Upper lobe of left lung (tissue), 4 donors: ENCODE data around the gene IPCEF1.

Source experiments
- CTCF ChIP-seq, 6 experiments: fragments of 450-650 bp in 4 of 6; fragments of 200-600 bp in 2 of 6; sonication (generic) in 2 of 6; IDR thresholded peaks; one replicate each; pipeline ENCODE4 v1.5.1; 2016 to 2019; ENCODE audit warnings: antibody characterized with exemption in 6 of 6
- POLR2A ChIP-seq, 4 donors: fragments of 450-650 bp; IDR thresholded peaks; one replicate each; pipeline ENCODE4 v1.5.1; 2016 to 2017; ENCODE audit warnings: antibody characterized with exemption in 4 of 4, mild to moderate bottlenecking in 2 of 4
- POLR2AphosphoS5 ChIP-seq, 2 donors: sonication (generic); formaldehyde crosslinking; IDR thresholded peaks; one replicate each; pipeline ENCODE4 v1.5.1; 2017; ENCODE audit warnings: antibody characterized with exemption in 2 of 2

GRCh38 chr6:154226461-154226860 is 130.1 kb downstream of the IPCEF1 start:
- TF ChIP-seq CTCF (IDR thresholded peaks at IDR 0.05) (no peak), POLR2A (IDR thresholded peaks at IDR 0.05) (no peak), POLR2AphosphoS5 (IDR thresholded peaks at IDR 0.05) (no peak)
